ENCODE results near the gene CAPZB. TPM values are rescaled to one million over a fixed set of nuclear protein-coding genes. Genes with fewer than 3 reads are reported as not detected.

CAPZB gene
- total RNA-seq, 1 experiment from 2014 or later: 348 TPM

- no peaks in the 10 kb centered on the region for H3K27me3 ChIP-seq (ENCODE audit: insufficient read depth, low read length)
- H3K56ac ChIP-seq (ENCODE audit: insufficient read length, low read depth, low read length): no peak overlapping the region
- no peak overlapping the region for H3K4ac ChIP-seq (ENCODE audit: low read depth, low read length)
- no peak for DNase-seq
- no peak overlapping the region for H4K5ac ChIP-seq (ENCODE audit: insufficient read length, low read depth, low read length)
- no peak overlapping the region for H3K4me2 ChIP-seq (ENCODE audit: insufficient read depth, insufficient read length, low read length)
- WGBS (ENCODE audit: extremely low coverage, insufficient read length, low lambda C conversion rate): no CpG with 5 or more reads among the region's 2 CpGs
- no peak overlapping the region for H4K91ac ChIP-seq (ENCODE audit: insufficient read length, low read depth, low read length)
- H3K14ac ChIP-seq (ENCODE audit: insufficient read depth, low read length): no peak overlapping the region
- no peaks in the 10 kb centered on the region for H3K23me2 ChIP-seq (ENCODE audit: insufficient read length, low read depth, low read length, poor library complexity, severe bottlenecking)
- Mint-ChIP-seq H3K27ac (no peak overlapping the region), H3K9me3 (peaks cover 0 to 2% of the 10 kb centered on the region in 2 experiments; a peak in 2 of 5 replicates), H3K27me3 (ENCODE audit: low read depth) (no peaks in the 10 kb centered on the region), H3K4me3 (no peak overlapping the region), H3K4me1 (no peaks in the 10 kb centered on the region), H3K36me3 (ENCODE audit: insufficient read depth in 1 of 3, low read depth in 3 of 3) (no peaks in the 10 kb centered on the region)
- H2BK12ac ChIP-seq (ENCODE audit: insufficient read length, low read depth, low read length): no peak overlapping the region
- H2BK20ac ChIP-seq (ENCODE audit: low read depth, low read length, poor library complexity, severe bottlenecking): no peak overlapping the region
- H3K79me2 ChIP-seq (ENCODE audit: insufficient read depth, low read length): no peaks in the 10 kb centered on the region
- H3K27ac ChIP-seq (ENCODE audit: insufficient read length, low read depth, low read length): no peak overlapping the region
- H3K18ac ChIP-seq (ENCODE audit: insufficient read length, low read depth, low read length): no peak overlapping the region
- H2BK15ac ChIP-seq (ENCODE audit: low read depth, low read length): no peak overlapping the region
- no peak overlapping the region for H3K23ac ChIP-seq (ENCODE audit: insufficient read length, low read depth, low read length)
- no peaks in the 10 kb centered on the region for H4K20me1 ChIP-seq (ENCODE audit: control insufficient read depth, insufficient read depth, insufficient read length)
- no peaks in the 10 kb centered on the region for H3K9me3 ChIP-seq (ENCODE audit: control insufficient read depth, low read depth, low read length)
- H3T11ph ChIP-seq (ENCODE audit: low read length): no peak overlapping the region
- no peak overlapping the region for H2BK5ac ChIP-seq (ENCODE audit: insufficient read length, low read length)
- H2AK5ac ChIP-seq (ENCODE audit: insufficient read length, low read length): no peak overlapping the region
- no peaks in the 10 kb centered on the region for H3K4me1 ChIP-seq (ENCODE audit: insufficient read depth, low read length)
- no peak overlapping the region for H3K9ac ChIP-seq (ENCODE audit: extremely low read depth, insufficient read length, low read length)
- H4K8ac ChIP-seq (replicated peaks; ENCODE audit: insufficient read length, low read depth, low read length): no peak overlapping the region
- no peak overlapping the region for H2BK120ac ChIP-seq (ENCODE audit: low read depth, low read length, poor library complexity, severe bottlenecking)
- H3K79me1 ChIP-seq (ENCODE audit: insufficient read depth, low read depth, low read length, poor library complexity, severe bottlenecking): no peaks in the 10 kb centered on the region
- TF ChIP-seq, protein P1, sequence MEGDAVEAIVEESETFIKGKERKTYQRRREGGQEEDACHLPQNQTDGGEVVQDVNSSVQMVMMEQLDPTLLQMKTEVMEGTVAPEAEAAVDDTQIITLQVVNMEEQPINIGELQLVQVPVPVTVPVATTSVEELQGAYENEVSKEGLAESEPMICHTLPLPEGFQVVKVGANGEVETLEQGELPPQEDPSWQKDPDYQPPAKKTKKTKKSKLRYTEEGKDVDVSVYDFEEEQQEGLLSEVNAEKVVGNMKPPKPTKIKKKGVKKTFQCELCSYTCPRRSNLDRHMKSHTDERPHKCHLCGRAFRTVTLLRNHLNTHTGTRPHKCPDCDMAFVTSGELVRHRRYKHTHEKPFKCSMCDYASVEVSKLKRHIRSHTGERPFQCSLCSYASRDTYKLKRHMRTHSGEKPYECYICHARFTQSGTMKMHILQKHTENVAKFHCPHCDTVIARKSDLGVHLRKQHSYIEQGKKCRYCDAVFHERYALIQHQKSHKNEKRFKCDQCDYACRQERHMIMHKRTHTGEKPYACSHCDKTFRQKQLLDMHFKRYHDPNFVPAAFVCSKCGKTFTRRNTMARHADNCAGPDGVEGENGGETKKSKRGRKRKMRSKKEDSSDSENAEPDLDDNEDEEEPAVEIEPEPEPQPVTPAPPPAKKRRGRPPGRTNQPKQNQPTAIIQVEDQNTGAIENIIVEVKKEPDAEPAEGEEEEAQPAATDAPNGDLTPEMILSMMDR (conservative IDR thresholded peaks at IDR 0.05): no peak
- no peak overlapping the region for H2AFZ ChIP-seq (ENCODE audit: low read length)
Observed at GRCh38 chr1:19528438-19528837, 43.1 kb upstream of the CAPZB start.

All from H9 (cell line).